IPS-15b (cell line): ENCODE data around the gene ZFAND3.
"Not testable (repeated sequence)": the region's sequence is repeated elsewhere in the genome, so short reads cannot be mapped to it uniquely, and the experiment has no call there.

Experiments used
- H3K27me3 ChIP-seq: one replicate; pipeline ENCODE4 v1.6.1; 2013; ENCODE audit warnings: low read length; ENCODE audit not compliant: control insufficient read depth, insufficient read depth
- H3K36me3 ChIP-seq: one replicate; pipeline ENCODE4 v1.6.1; 2013; ENCODE audit warnings: low read length; ENCODE audit not compliant: control insufficient read depth, insufficient read depth
- H3K4me1 ChIP-seq: one replicate; pipeline ENCODE4 v1.6.1; 2013; ENCODE audit warnings: mild to moderate bottlenecking, low read length; ENCODE audit not compliant: control insufficient read depth, insufficient read depth
- H3K4me3 ChIP-seq: one replicate; pipeline ENCODE4 v1.5.1; 2013; ENCODE audit warnings: low read depth, low read length
- H3K9ac ChIP-seq: one replicate; pipeline ENCODE4 v1.6.1; 2013; ENCODE audit warnings: low read depth, mild to moderate bottlenecking, low read length
- H3K9me3 ChIP-seq: one replicate; pipeline ENCODE4 v1.6.1; 2013; ENCODE audit warnings: mild to moderate bottlenecking, low read length; ENCODE audit not compliant: control insufficient read depth, insufficient read depth

Gene ZFAND3

DNA sequence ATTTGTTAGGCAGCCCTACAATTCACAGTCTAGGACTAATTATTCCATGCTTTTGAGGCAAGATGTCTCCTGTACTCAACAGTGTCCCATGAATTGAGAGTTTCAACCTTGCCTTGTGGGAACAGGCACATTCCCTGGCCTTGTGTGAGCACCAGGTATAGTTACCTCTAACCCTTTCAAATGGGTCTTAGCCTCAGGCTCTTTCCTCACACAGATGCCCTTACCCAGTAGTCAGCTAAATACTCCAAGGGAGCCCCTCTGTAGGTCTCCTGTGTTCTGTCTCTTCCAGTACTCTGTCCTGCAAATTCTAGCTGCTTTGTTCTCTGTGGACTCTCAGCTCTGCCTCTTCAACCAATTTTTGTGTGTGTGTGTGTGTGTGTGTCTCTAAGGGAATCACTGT is 135.3 kb downstream of the ZFAND3 start:
- Histone ChIP-seq H3K9ac (no peak overlapping the region), H3K27me3 (no peaks in the 10 kb centered on the region), H3K9me3 (no peaks in the 10 kb centered on the region), H3K4me1 (peaks cover 8% of the 10 kb centered on the region), H3K36me3 (no peaks in the 10 kb centered on the region), H3K4me3 (no peak overlapping the region)

DNA sequence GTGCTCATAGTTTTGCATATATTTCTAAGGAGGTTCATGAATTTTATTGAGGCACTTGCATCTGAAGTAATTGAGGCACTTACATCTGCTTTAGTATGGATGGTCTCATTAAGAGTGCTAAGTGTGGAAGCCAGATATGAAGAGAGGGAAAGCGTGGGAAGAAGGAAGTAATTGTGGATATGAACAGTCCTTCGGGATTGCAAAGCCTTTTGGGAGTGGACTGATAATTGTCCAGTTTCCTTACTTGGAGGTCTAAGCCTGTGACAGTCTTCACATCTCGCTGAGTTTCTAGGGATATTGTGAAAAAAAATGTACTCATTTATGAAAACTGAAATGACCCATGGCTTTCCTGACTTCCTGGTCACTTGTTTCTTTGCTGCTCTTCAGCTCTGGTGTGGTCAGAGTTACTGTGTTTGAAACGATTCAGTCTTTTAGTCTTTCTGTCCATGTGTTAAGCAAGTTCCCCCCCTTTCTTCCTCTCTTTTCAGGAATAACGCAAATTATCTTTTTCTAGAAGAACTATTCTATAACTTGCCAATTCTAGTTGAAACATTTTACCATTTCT is 137.3 kb downstream of the ZFAND3 start:
- H3K36me3 ChIP-seq = no peaks in the 10 kb centered on the region
- H3K9ac ChIP-seq = no peak overlapping the region
- H3K9me3 ChIP-seq = no peaks in the 10 kb centered on the region
- H3K4me1 ChIP-seq = peaks cover 8% of the 10 kb centered on the region
- H3K4me3 ChIP-seq = no peak overlapping the region
- H3K27me3 ChIP-seq = no peaks in the 10 kb centered on the region

DNA sequence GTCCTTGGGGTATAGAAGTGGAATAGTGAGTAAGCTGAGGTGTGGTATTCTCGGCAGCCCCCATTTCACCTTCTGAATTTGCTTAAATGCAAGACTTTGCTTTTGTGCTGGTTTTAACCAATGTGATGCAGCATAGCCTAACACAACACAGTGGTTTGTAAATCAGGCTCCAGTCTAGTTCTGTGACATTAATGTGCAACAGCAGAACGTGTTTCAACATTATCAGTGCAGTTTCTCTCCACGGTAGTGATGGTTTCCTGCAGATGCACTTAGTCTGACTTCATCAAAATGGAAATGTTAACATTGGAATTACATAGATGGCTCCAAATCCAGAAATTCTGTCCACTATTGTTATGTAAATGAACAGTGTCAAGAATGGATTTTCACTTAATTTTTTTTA is 139.5 kb downstream of the ZFAND3 start:
- H3K9ac ChIP-seq = no peak overlapping the region
- no peaks in the 10 kb centered on the region for H3K36me3 ChIP-seq
- H3K4me1 ChIP-seq = peaks cover 8% of the 10 kb centered on the region
- H3K4me3 ChIP-seq = no peak overlapping the region
- no peaks in the 10 kb centered on the region for H3K27me3 ChIP-seq
- no peaks in the 10 kb centered on the region for H3K9me3 ChIP-seq

DNA sequence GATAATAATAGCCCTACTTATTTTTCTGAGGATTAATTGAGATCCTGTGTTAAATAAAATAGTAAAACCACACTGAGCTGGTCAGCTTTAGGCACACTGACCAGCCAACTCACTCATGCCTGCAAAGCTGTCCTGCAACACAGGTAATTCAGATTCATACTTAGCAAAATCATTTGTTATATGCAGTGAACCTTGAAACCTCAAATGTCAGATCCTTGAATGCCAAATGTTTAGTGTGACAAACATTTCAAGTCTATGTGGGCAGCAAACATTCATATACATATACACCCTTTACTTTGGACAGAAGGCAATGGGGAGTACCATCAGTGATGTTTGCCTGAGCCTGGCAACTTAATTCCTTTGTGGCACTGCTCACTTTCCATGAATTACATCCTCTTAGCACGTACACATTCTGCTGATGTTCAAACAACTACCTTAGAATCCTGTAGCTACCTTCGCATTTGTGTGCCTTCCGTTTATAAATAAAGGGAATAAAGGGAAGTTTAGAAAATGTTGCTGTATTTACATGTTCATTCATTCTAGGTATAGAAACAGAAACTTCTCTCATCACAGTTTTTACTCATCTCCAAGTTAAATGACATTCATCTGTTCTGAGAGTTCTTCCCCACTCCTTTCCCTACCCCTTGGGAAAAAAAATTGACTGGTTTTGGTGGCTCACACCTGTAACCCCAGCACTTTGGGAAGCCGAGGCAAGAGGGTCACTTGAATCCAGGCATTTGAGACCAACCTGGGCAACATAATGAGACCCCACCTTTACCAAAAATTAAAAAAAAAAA is 140.8 kb downstream of the ZFAND3 start:
- H3K4me3 ChIP-seq = no peak overlapping the region
- no peaks in the 10 kb centered on the region for H3K9me3 ChIP-seq
- no peak overlapping the region for H3K9ac ChIP-seq
- no peaks in the 10 kb centered on the region for H3K36me3 ChIP-seq
- no peaks in the 10 kb centered on the region for H3K27me3 ChIP-seq
- peaks cover 6% of the 10 kb centered on the region for H3K4me1 ChIP-seq

DNA sequence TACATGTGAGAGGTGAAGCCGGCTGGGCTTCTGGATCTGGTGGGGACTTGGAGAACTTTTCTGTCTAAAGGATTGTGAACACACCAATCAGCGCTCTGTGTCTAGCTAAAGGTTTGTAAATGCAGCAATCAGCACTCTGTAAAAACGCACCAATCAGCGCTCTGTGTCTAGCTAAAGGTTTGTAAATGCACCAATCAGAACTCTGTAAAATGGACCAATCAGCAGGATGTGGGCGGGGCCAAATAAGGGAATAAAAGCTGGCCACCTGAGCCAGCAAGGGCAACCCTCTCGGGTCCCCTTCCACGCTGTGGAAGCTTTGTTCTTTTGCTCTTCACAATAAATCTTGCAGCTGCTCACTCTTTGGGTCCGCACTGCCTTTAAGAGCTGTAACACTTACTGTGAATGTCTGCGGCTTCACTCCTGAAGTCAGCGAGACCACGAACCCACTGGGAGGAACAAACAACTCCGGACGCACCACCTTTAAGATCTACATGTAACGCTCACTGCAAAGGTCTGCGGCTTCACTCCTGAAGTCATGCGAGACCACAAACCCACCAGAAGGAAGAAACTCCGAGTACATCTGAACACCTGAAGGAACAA is 143.1 kb downstream of the ZFAND3 start:
- H3K9me3 ChIP-seq, H3K4me3 ChIP-seq, H3K4me1 ChIP-seq, H3K27me3 ChIP-seq, H3K36me3 ChIP-seq, H3K9ac ChIP-seq: not testable (repeated sequence)

- Histone ChIP-seq H3K4me3 (no peak overlapping the region), H3K4me1 (no peaks in the 10 kb centered on the region), H3K27me3 (no peaks in the 10 kb centered on the region), H3K9me3 (no peaks in the 10 kb centered on the region), H3K36me3 (no peaks in the 10 kb centered on the region), H3K9ac (no peak overlapping the region)
Measured at GRCh38 chr6:37965964-37966676, 146.6 kb downstream of the ZFAND3 start.

- Histone ChIP-seq H3K4me1 (no peaks in the 10 kb centered on the region), H3K9ac (no peak overlapping the region), H3K27me3 (no peaks in the 10 kb centered on the region), H3K36me3 (no peaks in the 10 kb centered on the region), H3K4me3 (no peak overlapping the region), H3K9me3 (no peaks in the 10 kb centered on the region)
Measured at GRCh38 chr6:37966801-37967200, 147.3 kb downstream of the ZFAND3 start.

DNA sequence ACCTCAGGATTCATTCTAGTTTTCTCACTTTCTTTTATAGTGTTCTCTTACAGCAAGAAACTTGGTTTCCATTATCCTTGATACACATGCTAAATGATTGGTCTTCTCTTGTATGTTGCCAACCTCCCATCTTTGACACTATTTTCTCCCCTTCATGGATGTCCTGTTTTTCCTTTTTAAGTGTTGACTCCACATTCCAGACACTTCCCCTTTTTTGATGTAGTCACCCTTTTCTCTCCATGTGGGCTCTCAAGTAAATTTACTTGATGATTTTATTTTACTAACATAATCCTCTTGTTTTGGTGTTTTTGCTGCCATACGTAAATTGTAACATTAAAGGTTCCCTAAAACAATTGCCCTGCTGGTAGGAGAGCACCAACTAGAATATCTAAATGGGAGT is 148.1 kb downstream of the ZFAND3 start:
- Histone ChIP-seq H3K36me3 (no peaks in the 10 kb centered on the region), H3K9me3 (no peaks in the 10 kb centered on the region), H3K4me1 (no peaks in the 10 kb centered on the region), H3K27me3 (no peaks in the 10 kb centered on the region), H3K4me3 (no peak overlapping the region), H3K9ac (no peak overlapping the region)

DNA sequence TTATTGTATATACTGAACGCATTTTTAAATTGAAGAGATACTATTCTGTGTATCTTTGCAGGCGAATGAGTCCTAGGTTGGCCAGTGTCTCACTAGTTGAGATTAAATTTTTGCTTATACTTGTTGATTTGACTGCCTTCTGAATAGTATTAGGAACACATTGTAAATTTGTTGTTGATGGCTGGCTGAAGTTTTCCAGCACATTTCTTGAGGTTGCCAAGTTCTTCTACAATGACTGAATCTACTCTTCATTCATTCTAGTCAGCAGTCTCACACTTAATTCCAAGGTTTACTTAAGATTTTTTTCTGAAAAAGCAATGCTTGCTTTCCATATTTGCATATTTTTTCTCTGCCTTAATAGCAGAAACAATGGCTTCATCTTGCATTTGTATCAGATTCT is 151.7 kb downstream of the ZFAND3 start:
- Histone ChIP-seq H3K4me1 (no peaks in the 10 kb centered on the region), H3K9ac (no peak overlapping the region), H3K4me3 (no peak overlapping the region), H3K36me3 (no peaks in the 10 kb centered on the region), H3K9me3 (peaks cover 3% of the 10 kb centered on the region), H3K27me3 (no peaks in the 10 kb centered on the region)

- Histone ChIP-seq H3K4me1 (no peaks in the 10 kb centered on the region), H3K9me3 (peaks cover 3% of the 10 kb centered on the region), H3K36me3 (no peaks in the 10 kb centered on the region), H3K4me3 (no peak overlapping the region), H3K9ac (no peak overlapping the region), H3K27me3 (no peaks in the 10 kb centered on the region)
Measured at GRCh38 chr6:37971711-37972390, 152.3 kb downstream of the ZFAND3 start.

DNA sequence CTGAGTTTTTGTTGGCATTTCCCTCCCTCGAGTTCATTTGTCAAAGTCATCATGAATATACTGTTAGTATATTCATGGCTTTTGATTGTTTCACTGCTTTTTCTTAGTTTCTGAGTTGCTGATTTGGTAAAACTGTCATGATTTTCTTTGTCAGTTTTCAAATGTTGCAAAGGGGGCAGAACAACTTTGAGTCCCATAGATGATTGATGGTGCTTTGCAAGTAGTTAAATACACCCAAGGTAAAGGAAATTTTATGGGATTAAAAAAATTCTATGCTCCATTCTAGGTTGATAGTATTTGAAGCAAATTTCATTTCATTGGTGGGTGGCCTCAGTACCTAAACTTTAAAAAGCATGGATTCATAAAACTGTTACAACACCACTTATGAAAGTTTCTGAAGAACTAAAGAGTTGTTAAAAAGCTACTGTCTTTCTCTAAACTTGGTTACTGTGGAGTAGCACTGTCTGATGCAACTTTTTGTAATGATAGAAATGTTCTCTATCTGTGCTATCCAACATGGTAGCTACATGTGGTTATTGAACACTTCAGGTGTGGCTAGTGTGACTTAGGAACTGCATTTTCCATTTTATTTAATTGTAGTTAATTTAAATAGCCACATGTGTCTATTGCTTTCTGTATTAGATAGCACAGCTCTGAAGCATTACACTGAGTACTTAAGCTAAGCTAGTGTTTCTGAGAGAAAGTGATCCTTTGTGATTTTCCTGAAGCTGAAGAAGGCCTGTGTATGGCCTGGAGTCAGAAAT is 153.6 kb downstream of the ZFAND3 start:
- no peak overlapping the region for H3K9ac ChIP-seq
- H3K27me3 ChIP-seq = no peaks in the 10 kb centered on the region
- H3K4me3 ChIP-seq = no peak overlapping the region
- no peaks in the 10 kb centered on the region for H3K36me3 ChIP-seq
- no peaks in the 10 kb centered on the region for H3K4me1 ChIP-seq
- peaks cover 3% of the 10 kb centered on the region for H3K9me3 ChIP-seq
